ENCODE measurements around the gene ZNF423. TPM values are rescaled to one million over a fixed set of nuclear protein-coding genes. Genes with fewer than 3 reads are reported as not detected.

ZNF423 gene
- total and polyA plus RNA-seq, 2 experiments from 2014 or later = 14.9 to 41.8 TPM

- TF ChIP-seq JUNB (IDR thresholded peaks at IDR 0.05; ENCODE audit: unreplicated experiment) = no peak
- TF ChIP-seq ZNF462 (CRISPR knock-in tag; IDR thresholded peaks at IDR 0.05) = no peak
- TF ChIP-seq ZNF114 (CRISPR knock-in tag; IDR thresholded peaks at IDR 0.05) = no peak
- no peak for TF ChIP-seq CREB1 (CRISPR knock-in tag; IDR thresholded peaks at IDR 0.05; ENCODE audit: low read depth)
- TF ChIP-seq STAT1 (IDR thresholded peaks at IDR 0.05; ENCODE audit: unreplicated experiment) = no peak
- TF ChIP-seq ETS1 (IDR thresholded peaks at IDR 0.05) = no peak
- TF ChIP-seq EZH2 (IDR thresholded peaks at IDR 0.05; ENCODE audit: low read depth, unreplicated experiment) = no peak
- Histone ChIP-seq H4K20me1 (replicated peaks; ENCODE audit: insufficient read depth) (no peaks in the 10 kb centered on the region), H3F3A (replicated peaks; ENCODE audit: low read depth) (no peaks in the 10 kb centered on the region), H3K79me2 (replicated peaks; ENCODE audit: insufficient read depth) (no peaks in the 10 kb centered on the region), H3K9me2 (ENCODE audit: insufficient read depth) (no peaks in the 10 kb centered on the region; the same call in 1 of the 2 replicates), H3K4me2 (no peak overlapping the region), H3K27ac (ENCODE audit: low read depth) (no peak overlapping the region), H3K4me3 (no peak overlapping the region), H2AFZ (no peak overlapping the region), H3K27me3 (ENCODE audit: insufficient read depth) (no peaks in the 10 kb centered on the region), H3K4me1 (ENCODE audit: insufficient read depth) (peaks cover 3% of the 10 kb centered on the region; the same call in 1 of the 2 replicates), H3K36me3 (ENCODE audit: insufficient read depth) (no peaks in the 10 kb centered on the region)
- Mint-ChIP-seq H3K27me3 (ENCODE audit: insufficient read depth, low read depth, poor library complexity) (peaks cover 9% of the 10 kb centered on the region), H3K9me3 (peaks cover 3% of the 10 kb centered on the region; the same call in 2 of the 3 replicates), H3K4me1 (peaks cover 52% of the 10 kb centered on the region), H3K4me3 (no peak overlapping the region), H3K36me3 (ENCODE audit: low read depth) (no peaks in the 10 kb centered on the region), H3K27ac (no peak overlapping the region)
- ATAC-seq (no peak), DNase-seq (ENCODE audit: low spot score) (no peak)
These were observed 267.9 kb downstream of the ZNF423 start for GRCh38 chr16:49588026-49588425.
